ENCODE measurements around the gene INCENP.
A peak's percentile ranks its signal among the peaks of the same experiment; 100 is the strongest.
"Not testable (repeated sequence)": the region's sequence is repeated elsewhere in the genome, so short reads cannot be mapped to it uniquely, and the experiment has no call there.

Gene INCENP

GRCh38 chr11:62171261-62171723, 47.5 kb downstream of the INCENP start:
- peak; percentile 52 to 63 (median 63) for DNase-seq (ENCODE audit: low read depth in 3 of 3)

- no peak for DNase-seq (ENCODE audit: low read depth in 3 of 3)
Measured at GRCh38 chr11:62172294-62172693, 48.5 kb downstream of the INCENP start.

GRCh38 chr11:62176766-62177165, 53.0 kb downstream of the INCENP start:
- DNase-seq (ENCODE audit: low read depth in 3 of 3) = no peak

GRCh38 chr11:62179995-62180394, 56.2 kb downstream of the INCENP start:
- DNase-seq (ENCODE audit: low read depth in 3 of 3) = no peak

GRCh38 chr11:62181097-62181496, 57.3 kb downstream of the INCENP start:
- no peak for DNase-seq (ENCODE audit: low read depth in 3 of 3)

- DNase-seq (ENCODE audit: low read depth in 3 of 3) = no peak
Measured at GRCh38 chr11:62182147-62182891, 58.5 kb downstream of the INCENP start.

- DNase-seq (ENCODE audit: low read depth in 3 of 3) = no peak
Measured at GRCh38 chr11:62186195-62186594, 62.4 kb downstream of the INCENP start.

- no peak for DNase-seq (ENCODE audit: low read depth in 3 of 3)
Measured at GRCh38 chr11:62190011-62190410, 66.2 kb downstream of the INCENP start, which contains the start of gene SCGB1D1. SCGB1D1 (plus strand) TSS chr11:62190216; CDS start chr11:62190285, 69 bp downstream.

GRCh38 chr11:62193952-62194351, 70.1 kb downstream of the INCENP start:
- no peak for DNase-seq (ENCODE audit: low read depth in 3 of 3)

GRCh38 chr11:62195010-62195409, 71.2 kb downstream of the INCENP start:
- not testable (repeated sequence) for DNase-seq (ENCODE audit: low read depth in 3 of 3)

GRCh38 chr11:62195945-62196344, 72.1 kb downstream of the INCENP start:
- DNase-seq (ENCODE audit: low read depth in 3 of 3) = no peak

GRCh38 chr11:62197400-62197799, 73.6 kb downstream of the INCENP start:
- not testable (repeated sequence) for DNase-seq (ENCODE audit: low read depth in 3 of 3)

GRCh38 chr11:62201376-62201775, 77.6 kb downstream of the INCENP start:
- DNase-seq (ENCODE audit: low read depth in 3 of 3) = no peak

All from stimulated activated CD4-positive, alpha-beta T cell treated with anti-CD3 and anti-CD28 coated beads, TNF-alpha, amount 100 ng/mL, for 48 hours (primary cell).